ENCODE data around the gene TRPC1. TPM values are rescaled to one million over a fixed set of nuclear protein-coding genes. Genes with fewer than 3 reads are reported as not detected.

The TRPC1 gene
- total RNA-seq, 4 donors from 2014 or later: 3.3 to 12.0 (median 4.6) TPM

- no peaks in the 10 kb centered on the region for H3K9me3 ChIP-seq
- H3K4me1 ChIP-seq: no peaks in the 10 kb centered on the region
- TF ChIP-seq EP300 (IDR thresholded peaks at IDR 0.05) (no peak), POLR2AphosphoS5 (IDR thresholded peaks at IDR 0.05) (no peak), POLR2A (IDR thresholded peaks at IDR 0.05) (no peak)
- TF ChIP-seq, protein P1, sequence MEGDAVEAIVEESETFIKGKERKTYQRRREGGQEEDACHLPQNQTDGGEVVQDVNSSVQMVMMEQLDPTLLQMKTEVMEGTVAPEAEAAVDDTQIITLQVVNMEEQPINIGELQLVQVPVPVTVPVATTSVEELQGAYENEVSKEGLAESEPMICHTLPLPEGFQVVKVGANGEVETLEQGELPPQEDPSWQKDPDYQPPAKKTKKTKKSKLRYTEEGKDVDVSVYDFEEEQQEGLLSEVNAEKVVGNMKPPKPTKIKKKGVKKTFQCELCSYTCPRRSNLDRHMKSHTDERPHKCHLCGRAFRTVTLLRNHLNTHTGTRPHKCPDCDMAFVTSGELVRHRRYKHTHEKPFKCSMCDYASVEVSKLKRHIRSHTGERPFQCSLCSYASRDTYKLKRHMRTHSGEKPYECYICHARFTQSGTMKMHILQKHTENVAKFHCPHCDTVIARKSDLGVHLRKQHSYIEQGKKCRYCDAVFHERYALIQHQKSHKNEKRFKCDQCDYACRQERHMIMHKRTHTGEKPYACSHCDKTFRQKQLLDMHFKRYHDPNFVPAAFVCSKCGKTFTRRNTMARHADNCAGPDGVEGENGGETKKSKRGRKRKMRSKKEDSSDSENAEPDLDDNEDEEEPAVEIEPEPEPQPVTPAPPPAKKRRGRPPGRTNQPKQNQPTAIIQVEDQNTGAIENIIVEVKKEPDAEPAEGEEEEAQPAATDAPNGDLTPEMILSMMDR (IDR thresholded peaks at IDR 0.05): no peak
- H3K4me3 ChIP-seq: no peak overlapping the region
- no peaks in the 10 kb centered on the region for H3K36me3 ChIP-seq
- H3K27me3 ChIP-seq: no peaks in the 10 kb centered on the region
- DNase-seq (ENCODE audit: low spot score in 2 of 2): no peak
- WGBS: 98% methylated on average over 1 of the region's 1 CpG
- no peak overlapping the region for H3K27ac ChIP-seq
Measured at GRCh38 chr3:142837526-142837925, 113.7 kb downstream of the TRPC1 start.

- H3K36me3 ChIP-seq: no peaks in the 10 kb centered on the region
- DNase-seq (ENCODE audit: low spot score in 2 of 2): no peak
- H3K27me3 ChIP-seq: no peaks in the 10 kb centered on the region
- no peak overlapping the region for H3K4me3 ChIP-seq
- no peak overlapping the region for H3K27ac ChIP-seq
- 87% methylated on average over 2 of the region's 2 CpGs for WGBS
- TF ChIP-seq EP300 (IDR thresholded peaks at IDR 0.05) (no peak), POLR2A (IDR thresholded peaks at IDR 0.05) (no peak), POLR2AphosphoS5 (IDR thresholded peaks at IDR 0.05) (no peak)
- TF ChIP-seq, protein P1 (IDR thresholded peaks at IDR 0.05): no peak
- no peaks in the 10 kb centered on the region for H3K9me3 ChIP-seq
- H3K4me1 ChIP-seq: no peaks in the 10 kb centered on the region
Measured at GRCh38 chr3:142839831-142840230, 116.0 kb downstream of the TRPC1 start.

DNA sequence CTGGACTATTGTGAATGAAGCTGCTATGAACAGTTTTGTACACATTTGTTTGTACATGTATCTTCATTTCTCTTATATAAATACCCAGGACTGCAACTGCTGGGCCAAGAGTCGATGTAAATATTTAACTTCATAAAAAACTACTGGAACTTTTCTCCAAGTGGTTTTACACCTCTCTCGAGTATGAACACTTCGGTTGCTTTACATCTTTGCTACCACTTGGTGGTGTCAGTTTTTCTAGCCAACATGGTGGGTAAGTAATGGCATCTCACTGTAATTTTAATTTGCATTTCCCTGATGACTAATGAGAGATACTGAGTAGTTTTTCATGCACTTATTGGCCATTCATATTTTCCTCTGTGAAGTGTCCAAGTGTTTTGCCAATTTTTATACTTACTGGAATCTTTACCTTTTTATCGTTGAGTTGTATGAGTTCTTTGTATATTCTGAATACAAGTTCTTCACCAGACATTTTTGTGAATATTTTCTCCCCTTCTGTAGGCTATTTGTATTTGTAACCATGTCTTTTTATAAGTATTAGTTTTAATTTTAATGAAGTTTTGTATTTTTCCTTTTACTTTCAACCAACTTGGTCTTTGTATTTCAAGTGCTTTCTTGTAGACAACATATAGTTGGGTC lies 120.6 kb downstream of the TRPC1 start:
- Histone ChIP-seq H3K4me1 (no peaks in the 10 kb centered on the region), H3K27ac (no peak overlapping the region), H3K4me3 (no peak overlapping the region), H3K27me3 (no peaks in the 10 kb centered on the region), H3K36me3 (no peaks in the 10 kb centered on the region), H3K9me3 (no peaks in the 10 kb centered on the region)
- TF ChIP-seq, protein P1 (IDR thresholded peaks at IDR 0.05): no peak
- TF ChIP-seq EP300 (IDR thresholded peaks at IDR 0.05): no peak
- no peak for TF ChIP-seq POLR2AphosphoS5 (IDR thresholded peaks at IDR 0.05)
- TF ChIP-seq POLR2A (IDR thresholded peaks at IDR 0.05): no peak
- no peak for DNase-seq (ENCODE audit: low spot score in 2 of 2)
- WGBS: 52% methylated on average over 4 of the region's 4 CpGs

- Histone ChIP-seq H3K9me3 (no peaks in the 10 kb centered on the region), H3K27ac (no peak overlapping the region), H3K4me1 (no peaks in the 10 kb centered on the region), H3K4me3 (no peak overlapping the region), H3K36me3 (no peaks in the 10 kb centered on the region), H3K27me3 (no peaks in the 10 kb centered on the region)
- 70% methylated on average over 2 of the region's 2 CpGs for WGBS
- DNase-seq (ENCODE audit: low spot score in 2 of 2): no peak
- TF ChIP-seq POLR2AphosphoS5 (IDR thresholded peaks at IDR 0.05) (no peak), POLR2A (IDR thresholded peaks at IDR 0.05) (no peak), EP300 (IDR thresholded peaks at IDR 0.05) (no peak)
- TF ChIP-seq, protein P1 (IDR thresholded peaks at IDR 0.05): no peak
Measured at GRCh38 chr3:142846779-142847577, 123.1 kb downstream of the TRPC1 start.

DNA sequence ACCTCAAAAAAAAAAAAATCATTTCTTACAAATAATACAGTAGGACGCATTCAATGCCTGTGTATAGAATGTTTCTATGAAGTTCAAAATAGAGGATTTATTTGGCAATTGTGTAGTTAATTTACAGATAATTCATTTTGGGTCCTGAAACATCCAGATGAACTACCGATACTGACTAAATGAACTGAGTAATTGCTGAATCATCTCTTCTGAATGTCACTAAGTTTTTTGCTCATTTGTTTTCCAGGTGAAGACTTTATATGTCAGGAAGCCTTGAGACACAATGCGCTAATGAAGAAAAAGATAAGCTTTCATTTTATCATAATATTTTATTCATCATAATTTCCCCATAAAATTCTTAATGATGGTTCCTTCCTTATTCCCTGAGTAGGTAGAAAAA lies 125.3 kb downstream of the TRPC1 start:
- TF ChIP-seq POLR2AphosphoS5 (IDR thresholded peaks at IDR 0.05) (no peak), EP300 (IDR thresholded peaks at IDR 0.05) (no peak), POLR2A (IDR thresholded peaks at IDR 0.05) (no peak)
- TF ChIP-seq, protein P1 (IDR thresholded peaks at IDR 0.05): no peak
- DNase-seq (ENCODE audit: low spot score in 2 of 2): no peak
- no peak overlapping the region for H3K27ac ChIP-seq
- H3K4me1 ChIP-seq: no peaks in the 10 kb centered on the region
- H3K36me3 ChIP-seq: no peaks in the 10 kb centered on the region
- no peaks in the 10 kb centered on the region for H3K27me3 ChIP-seq
- H3K9me3 ChIP-seq: no peaks in the 10 kb centered on the region
- H3K4me3 ChIP-seq: no peak overlapping the region
- 89% methylated on average over 3 of the region's 3 CpGs for WGBS
